Measurements from ENCODE around the gene IL1RAP. TPM values are rescaled to one million over a fixed set of nuclear protein-coding genes. Genes with fewer than 3 reads are reported as not detected.

IL1RAP gene
- total RNA-seq, 1 donor from 2014 or later, result 107 TPM

GRCh38 chr3:190577225-190577624, 63.3 kb downstream of the IL1RAP start:
- no peak for DNase-seq (ENCODE audit: low spot score)

GRCh38 chr3:190579514-190580137, 65.7 kb downstream of the IL1RAP start:
- DNase-seq (ENCODE audit: low spot score), result no peak

GRCh38 chr3:190580417-190580816, 66.5 kb downstream of the IL1RAP start:
- no peak for DNase-seq (ENCODE audit: low spot score)

- peak; percentile 45 for DNase-seq (ENCODE audit: low spot score)
Measured at GRCh38 chr3:190581041-190581541, 67.2 kb downstream of the IL1RAP start.

- DNase-seq (ENCODE audit: low spot score), result no peak
Measured at GRCh38 chr3:190582667-190583066, 68.8 kb downstream of the IL1RAP start.

GRCh38 chr3:190585805-190586630, 72.1 kb downstream of the IL1RAP start:
- DNase-seq (ENCODE audit: low spot score), result peak; percentile 23

GRCh38 chr3:190586631-190587011, 72.7 kb downstream of the IL1RAP start:
- peak; percentile 31 for DNase-seq (ENCODE audit: low spot score)

- DNase-seq (ENCODE audit: low spot score), result no peak
Measured at GRCh38 chr3:190588570-190588969, 74.7 kb downstream of the IL1RAP start.

GRCh38 chr3:190589326-190589725, 75.4 kb downstream of the IL1RAP start:
- DNase-seq (ENCODE audit: low spot score), result no peak

- DNase-seq (ENCODE audit: low spot score), result no peak
Measured at GRCh38 chr3:190591080-190591479, 77.2 kb downstream of the IL1RAP start.

GRCh38 chr3:190593075-190593474, 79.2 kb downstream of the IL1RAP start:
- no peak for DNase-seq (ENCODE audit: low spot score)

- no peak for DNase-seq (ENCODE audit: low spot score)
Measured at GRCh38 chr3:190594171-190594570, 80.3 kb downstream of the IL1RAP start.

- DNase-seq (ENCODE audit: low spot score), result no peak
Measured at GRCh38 chr3:190595179-190595795, 81.4 kb downstream of the IL1RAP start.

- DNase-seq (ENCODE audit: low spot score), result no peak
Measured at GRCh38 chr3:190595807-190596206, 81.9 kb downstream of the IL1RAP start.

- DNase-seq (ENCODE audit: low spot score), result no peak
Measured at GRCh38 chr3:190596349-190597285, 82.7 kb downstream of the IL1RAP start.

- no peak for DNase-seq (ENCODE audit: low spot score)
Measured at GRCh38 chr3:190597291-190597690, 83.4 kb downstream of the IL1RAP start.

- DNase-seq (ENCODE audit: low spot score), result no peak
Measured at GRCh38 chr3:190601622-190602021, 87.7 kb downstream of the IL1RAP start.

GRCh38 chr3:190605385-190605784, 91.5 kb downstream of the IL1RAP start:
- DNase-seq (ENCODE audit: low spot score), result no peak

GRCh38 chr3:190606596-190606995, 92.7 kb downstream of the IL1RAP start:
- no peak for DNase-seq (ENCODE audit: low spot score)

- no peak for DNase-seq (ENCODE audit: low spot score)
Measured at GRCh38 chr3:190607021-190607420, 93.1 kb downstream of the IL1RAP start.

- no peak for DNase-seq (ENCODE audit: low spot score)
Measured at GRCh38 chr3:190608850-190609589, 95.1 kb downstream of the IL1RAP start.
